Progenitor cell of endocrine pancreas (in vitro differentiated cells): Measurements from ENCODE around the gene KRT36. TPM values are rescaled to one million over a fixed set of nuclear protein-coding genes. Genes with fewer than 3 reads are reported as not detected.
A peak's percentile ranks its signal among the peaks of the same experiment; 100 is the strongest.

Experiments
- DNase-seq: peaks from one replicate; pipeline ENCODE4 v3.0.0; 2021; ENCODE audit warnings: low spot score; ENCODE audit not compliant: unreplicated experiment
- H3K27ac Mint-ChIP-seq: 2 replicates; pipeline ENCODE4 v1.8.0; 2021; ENCODE audit warnings: mild to moderate bottlenecking, moderate library complexity, mixed read lengths
- H3K27me3 Mint-ChIP-seq: 2 replicates; pipeline ENCODE4 v1.8.0; 2021; ENCODE audit warnings: mixed read lengths
- H3K36me3 Mint-ChIP-seq: 2 replicates; pipeline ENCODE4 v1.8.0; 2022; ENCODE audit warnings: mixed read lengths; ENCODE audit not compliant: insufficient read depth
- H3K4me1 Mint-ChIP-seq: 2 replicates; pipeline ENCODE4 v1.8.0; 2021; ENCODE audit warnings: low read depth, mixed read lengths
- H3K4me3 Mint-ChIP-seq: 2 replicates; pipeline ENCODE4 v1.8.0; 2021; ENCODE audit warnings: low read depth, mild to moderate bottlenecking, moderate library complexity, mixed read lengths
- H3K9me3 Mint-ChIP-seq: 2 replicates; pipeline ENCODE4 v1.8.0; 2021; ENCODE audit warnings: low read depth, mixed read lengths
- CTCF ChIP-seq: fragments of 200-600 bp; sonication (generic); IDR thresholded peaks from one replicate; pipeline ENCODE4 v1.5.0; 2021; ENCODE audit warnings: antibody characterized with exemption, mild to moderate bottlenecking; ENCODE audit not compliant: unreplicated experiment
- total RNA-seq: library from RNA; stranded (reverse); gene quantifications from 2 replicates; pipeline ENCODE4 v1.2.1, GENCODE V29; 2021

Gene KRT36
- total RNA-seq, 1 donor from 2014 or later, result not detected

GRCh38 chr17:41452281-41452680 is 37.4 kb downstream of the KRT36 start:
- peaks cover 10% of the 10 kb centered on the region for H3K9me3 Mint-ChIP-seq
- H3K27ac Mint-ChIP-seq, result no peak overlapping the region
- H3K27me3 Mint-ChIP-seq, result peaks cover 5% of the 10 kb centered on the region
- no peak for DNase-seq
- H3K4me1 Mint-ChIP-seq, result no peaks in the 10 kb centered on the region
- no peak overlapping the region for H3K4me3 Mint-ChIP-seq
- H3K36me3 Mint-ChIP-seq, result no peaks in the 10 kb centered on the region
- no peak for TF ChIP-seq CTCF

- H3K27ac Mint-ChIP-seq, result no peak overlapping the region
- no peak for DNase-seq
- no peak overlapping the region for H3K4me3 Mint-ChIP-seq
- no peak for TF ChIP-seq CTCF
- peaks cover 5% of the 10 kb centered on the region for H3K27me3 Mint-ChIP-seq
- no peaks in the 10 kb centered on the region for H3K4me1 Mint-ChIP-seq
- H3K36me3 Mint-ChIP-seq, result no peaks in the 10 kb centered on the region
- H3K9me3 Mint-ChIP-seq, result peaks cover 10% of the 10 kb centered on the region
Observed at GRCh38 chr17:41451154-41451728, 38.5 kb downstream of the KRT36 start.

GRCh38 chr17:41449008-41449407 is 40.7 kb downstream of the KRT36 start:
- H3K9me3 Mint-ChIP-seq, result peaks cover 10% of the 10 kb centered on the region
- no peak for DNase-seq
- H3K4me3 Mint-ChIP-seq, result no peak overlapping the region
- no peaks in the 10 kb centered on the region for H3K4me1 Mint-ChIP-seq
- no peaks in the 10 kb centered on the region for H3K36me3 Mint-ChIP-seq
- H3K27me3 Mint-ChIP-seq, result peaks cover 3% of the 10 kb centered on the region
- peak overlapping the region; percentile 39 for H3K27ac Mint-ChIP-seq
- TF ChIP-seq CTCF, result no peak

GRCh38 chr17:41448506-41448905 is 41.2 kb downstream of the KRT36 start:
- Mint-ChIP-seq H3K4me1 (no peaks in the 10 kb centered on the region), H3K36me3 (no peaks in the 10 kb centered on the region)

GRCh38 chr17:41446806-41447205 is 42.9 kb downstream of the KRT36 start:
- Mint-ChIP-seq H3K27ac (no peak overlapping the region), H3K4me1 (no peaks in the 10 kb centered on the region), H3K9me3 (peaks cover 7% of the 10 kb centered on the region), H3K36me3 (no peaks in the 10 kb centered on the region), H3K4me3 (no peak overlapping the region), H3K27me3 (peaks cover 19% of the 10 kb centered on the region)
- DNase-seq, result no peak
- TF ChIP-seq CTCF, result no peak

More at GRCh38 chr17:41448506-41448905, 41.2 kb downstream of the KRT36 start:
- no peak for DNase-seq
- Mint-ChIP-seq H3K27ac (no peak overlapping the region), H3K27me3 (peaks cover 3% of the 10 kb centered on the region), H3K4me3 (no peak overlapping the region), H3K9me3 (peaks cover 10% of the 10 kb centered on the region)
- TF ChIP-seq CTCF, result no peak
